ENCODE results near the gene DOP1A. TPM values are rescaled to one million over a fixed set of nuclear protein-coding genes. Genes with fewer than 3 reads are reported as not detected.

DOP1A gene
- total RNA-seq, 1 donor from 2014 or later: 20.0 TPM

DNA sequence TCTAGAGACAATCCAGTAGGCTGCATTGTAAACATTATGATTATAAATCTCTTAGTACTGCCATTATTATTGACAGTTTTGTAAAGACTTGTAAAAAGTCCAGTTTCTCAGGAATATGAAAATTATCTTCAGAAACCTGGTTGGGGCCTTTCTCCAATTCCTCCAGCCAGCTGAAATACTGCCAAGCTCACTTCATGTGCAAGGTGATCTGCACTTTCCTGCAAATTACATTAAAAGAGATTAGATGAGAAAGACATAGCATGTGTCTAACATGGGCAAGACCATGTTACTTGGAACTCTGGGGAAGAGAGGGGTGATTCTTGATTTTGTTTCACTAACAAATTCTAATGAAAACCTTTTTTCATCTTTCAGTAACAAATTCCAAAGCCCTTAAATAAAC lies 101.6 kb downstream of the DOP1A start:
- Mint-ChIP-seq H3K9me3 (ENCODE audit: unreplicated experiment) (no peaks in the 10 kb centered on the region), H3K4me3 (ENCODE audit: unreplicated experiment) (no peak overlapping the region), H3K27me3 (ENCODE audit: unreplicated experiment) (no peaks in the 10 kb centered on the region), H3K36me3 (ENCODE audit: low read depth, unreplicated experiment) (peaks cover 12% of the 10 kb centered on the region), H3K4me1 (ENCODE audit: unreplicated experiment) (no peaks in the 10 kb centered on the region), H3K27ac (ENCODE audit: unreplicated experiment) (no peak overlapping the region)
- DNase-seq (ENCODE audit: low spot score): no peak
- TF ChIP-seq, protein P1, sequence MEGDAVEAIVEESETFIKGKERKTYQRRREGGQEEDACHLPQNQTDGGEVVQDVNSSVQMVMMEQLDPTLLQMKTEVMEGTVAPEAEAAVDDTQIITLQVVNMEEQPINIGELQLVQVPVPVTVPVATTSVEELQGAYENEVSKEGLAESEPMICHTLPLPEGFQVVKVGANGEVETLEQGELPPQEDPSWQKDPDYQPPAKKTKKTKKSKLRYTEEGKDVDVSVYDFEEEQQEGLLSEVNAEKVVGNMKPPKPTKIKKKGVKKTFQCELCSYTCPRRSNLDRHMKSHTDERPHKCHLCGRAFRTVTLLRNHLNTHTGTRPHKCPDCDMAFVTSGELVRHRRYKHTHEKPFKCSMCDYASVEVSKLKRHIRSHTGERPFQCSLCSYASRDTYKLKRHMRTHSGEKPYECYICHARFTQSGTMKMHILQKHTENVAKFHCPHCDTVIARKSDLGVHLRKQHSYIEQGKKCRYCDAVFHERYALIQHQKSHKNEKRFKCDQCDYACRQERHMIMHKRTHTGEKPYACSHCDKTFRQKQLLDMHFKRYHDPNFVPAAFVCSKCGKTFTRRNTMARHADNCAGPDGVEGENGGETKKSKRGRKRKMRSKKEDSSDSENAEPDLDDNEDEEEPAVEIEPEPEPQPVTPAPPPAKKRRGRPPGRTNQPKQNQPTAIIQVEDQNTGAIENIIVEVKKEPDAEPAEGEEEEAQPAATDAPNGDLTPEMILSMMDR (IDR thresholded peaks at IDR 0.05; ENCODE audit: unreplicated experiment): no peak

GRCh38 chr6:83169511-83169910 lies 102.0 kb downstream of the DOP1A start:
- H3K36me3 Mint-ChIP-seq (ENCODE audit: low read depth, unreplicated experiment): peaks cover 16% of the 10 kb centered on the region
- TF ChIP-seq, protein P1 (IDR thresholded peaks at IDR 0.05; ENCODE audit: unreplicated experiment): no peak

DNA sequence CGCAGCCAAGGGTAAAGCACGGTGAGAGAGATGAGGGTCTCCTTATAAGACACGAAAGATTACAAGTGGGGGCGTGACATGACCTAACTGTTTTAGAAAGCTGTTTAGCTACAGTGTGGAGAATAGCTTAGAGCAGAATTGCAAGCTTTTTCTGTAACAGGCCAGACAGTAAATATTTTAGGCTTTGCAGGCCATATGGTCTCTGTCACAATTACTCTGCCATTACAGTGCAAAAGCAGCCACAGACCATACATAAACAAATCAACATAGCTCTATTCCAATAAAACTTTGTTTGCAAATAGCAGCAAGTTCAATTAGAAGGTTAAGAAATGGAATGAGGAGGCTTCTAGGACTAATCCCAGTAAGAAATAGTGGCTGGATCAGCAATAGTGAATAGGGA lies 108.8 kb downstream of the DOP1A start:
- no peak for DNase-seq (ENCODE audit: low spot score)
- Mint-ChIP-seq H3K4me3 (ENCODE audit: unreplicated experiment) (no peak overlapping the region), H3K36me3 (ENCODE audit: low read depth, unreplicated experiment) (peaks cover 24% of the 10 kb centered on the region), H3K27me3 (ENCODE audit: unreplicated experiment) (no peaks in the 10 kb centered on the region), H3K4me1 (ENCODE audit: unreplicated experiment) (no peaks in the 10 kb centered on the region), H3K27ac (ENCODE audit: unreplicated experiment) (no peak overlapping the region), H3K9me3 (ENCODE audit: unreplicated experiment) (no peaks in the 10 kb centered on the region)
- TF ChIP-seq, protein P1 (IDR thresholded peaks at IDR 0.05; ENCODE audit: unreplicated experiment): no peak

More at GRCh38 chr6:83169511-83169910, 102.0 kb downstream of the DOP1A start:
- Mint-ChIP-seq H3K4me3 (ENCODE audit: unreplicated experiment) (no peak overlapping the region), H3K27me3 (ENCODE audit: unreplicated experiment) (no peaks in the 10 kb centered on the region), H3K9me3 (ENCODE audit: unreplicated experiment) (no peaks in the 10 kb centered on the region), H3K4me1 (ENCODE audit: unreplicated experiment) (no peaks in the 10 kb centered on the region), H3K27ac (ENCODE audit: unreplicated experiment) (no peak overlapping the region)
- no peak for DNase-seq (ENCODE audit: low spot score)

DNA sequence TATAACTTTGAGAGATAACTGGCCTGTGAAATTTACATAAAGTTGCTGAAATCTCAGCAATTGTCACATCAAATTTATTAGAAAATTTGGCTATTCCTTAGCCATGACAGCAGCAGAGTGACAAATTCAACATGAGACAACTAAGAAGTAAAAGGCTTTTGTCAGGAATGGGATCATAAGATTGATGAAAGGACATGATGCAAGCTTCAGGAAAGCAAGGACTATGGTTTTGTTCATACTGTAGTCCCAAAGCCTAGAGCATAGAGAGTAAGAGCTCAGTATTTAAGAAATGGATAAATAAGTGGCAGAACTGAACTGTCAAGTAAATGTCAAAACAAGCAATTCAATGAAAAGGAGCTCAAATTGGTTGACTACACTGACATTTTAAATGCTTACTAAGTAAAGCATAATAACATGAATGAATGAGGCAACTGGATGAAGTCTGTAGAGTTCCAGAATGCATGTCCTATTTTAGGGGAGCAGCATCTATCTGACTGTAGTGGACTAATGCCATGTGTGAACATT lies 113.0 kb downstream of the DOP1A start:
- Mint-ChIP-seq H3K27ac (ENCODE audit: unreplicated experiment) (no peak overlapping the region), H3K4me3 (ENCODE audit: unreplicated experiment) (no peak overlapping the region), H3K36me3 (ENCODE audit: low read depth, unreplicated experiment) (peaks cover 29% of the 10 kb centered on the region), H3K27me3 (ENCODE audit: unreplicated experiment) (no peaks in the 10 kb centered on the region), H3K4me1 (ENCODE audit: unreplicated experiment) (peaks cover 2% of the 10 kb centered on the region), H3K9me3 (ENCODE audit: unreplicated experiment) (no peaks in the 10 kb centered on the region)
- no peak for DNase-seq (ENCODE audit: low spot score)
- TF ChIP-seq, protein P1 (IDR thresholded peaks at IDR 0.05; ENCODE audit: unreplicated experiment): no peak

DNA sequence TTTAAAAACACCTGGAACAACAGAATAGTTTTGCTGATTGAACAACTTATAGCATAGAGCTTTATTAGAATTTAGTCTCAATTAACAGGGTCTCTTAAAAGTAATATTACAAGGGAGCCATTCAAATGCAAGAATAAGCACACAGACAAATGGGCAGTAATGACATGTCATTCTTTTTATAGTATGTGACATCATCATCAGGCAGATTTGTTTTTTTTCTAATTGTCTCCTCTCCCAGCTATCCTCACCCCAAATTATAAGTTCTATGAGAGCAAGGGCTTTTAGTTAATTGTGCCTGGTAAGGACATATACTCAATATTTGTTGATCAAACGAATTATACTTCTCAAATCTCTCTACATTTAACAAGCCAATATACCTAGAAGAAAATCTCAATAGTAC lies 114.6 kb downstream of the DOP1A start:
- no peak overlapping the region for H3K4me3 Mint-ChIP-seq (ENCODE audit: unreplicated experiment)
- peaks cover 2% of the 10 kb centered on the region for H3K4me1 Mint-ChIP-seq (ENCODE audit: unreplicated experiment)
- TF ChIP-seq, protein P1 (IDR thresholded peaks at IDR 0.05; ENCODE audit: unreplicated experiment): no peak
- DNase-seq (ENCODE audit: low spot score): no peak
- H3K36me3 Mint-ChIP-seq (ENCODE audit: low read depth, unreplicated experiment): peaks cover 33% of the 10 kb centered on the region
- no peak overlapping the region for H3K27ac Mint-ChIP-seq (ENCODE audit: unreplicated experiment)
- no peaks in the 10 kb centered on the region for H3K27me3 Mint-ChIP-seq (ENCODE audit: unreplicated experiment)
- H3K9me3 Mint-ChIP-seq (ENCODE audit: unreplicated experiment): no peaks in the 10 kb centered on the region
